ENCODE measurements around the gene WDR53.

DNA sequence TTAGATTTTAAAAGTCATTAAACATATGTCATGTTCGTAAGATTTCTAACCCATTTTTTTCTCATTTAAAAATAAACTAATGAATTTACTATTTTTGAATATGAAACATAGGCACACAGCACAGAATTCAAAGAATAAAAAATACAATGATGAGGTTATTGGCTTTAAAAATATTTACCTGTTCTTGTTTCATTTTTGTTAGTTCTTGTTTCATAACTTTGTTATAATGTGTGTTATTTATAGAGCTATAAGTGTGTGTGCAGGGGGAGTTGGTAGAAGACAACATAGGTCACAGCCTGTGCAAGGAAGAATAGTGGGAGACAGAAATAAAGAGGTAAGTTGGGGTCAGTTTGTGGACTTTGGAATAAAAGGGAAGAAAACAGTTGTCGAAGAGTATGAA, 40.3 kb upstream of the WDR53 start:
- TF ChIP-seq, protein P1, sequence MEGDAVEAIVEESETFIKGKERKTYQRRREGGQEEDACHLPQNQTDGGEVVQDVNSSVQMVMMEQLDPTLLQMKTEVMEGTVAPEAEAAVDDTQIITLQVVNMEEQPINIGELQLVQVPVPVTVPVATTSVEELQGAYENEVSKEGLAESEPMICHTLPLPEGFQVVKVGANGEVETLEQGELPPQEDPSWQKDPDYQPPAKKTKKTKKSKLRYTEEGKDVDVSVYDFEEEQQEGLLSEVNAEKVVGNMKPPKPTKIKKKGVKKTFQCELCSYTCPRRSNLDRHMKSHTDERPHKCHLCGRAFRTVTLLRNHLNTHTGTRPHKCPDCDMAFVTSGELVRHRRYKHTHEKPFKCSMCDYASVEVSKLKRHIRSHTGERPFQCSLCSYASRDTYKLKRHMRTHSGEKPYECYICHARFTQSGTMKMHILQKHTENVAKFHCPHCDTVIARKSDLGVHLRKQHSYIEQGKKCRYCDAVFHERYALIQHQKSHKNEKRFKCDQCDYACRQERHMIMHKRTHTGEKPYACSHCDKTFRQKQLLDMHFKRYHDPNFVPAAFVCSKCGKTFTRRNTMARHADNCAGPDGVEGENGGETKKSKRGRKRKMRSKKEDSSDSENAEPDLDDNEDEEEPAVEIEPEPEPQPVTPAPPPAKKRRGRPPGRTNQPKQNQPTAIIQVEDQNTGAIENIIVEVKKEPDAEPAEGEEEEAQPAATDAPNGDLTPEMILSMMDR (IDR thresholded peaks at IDR 0.05), result no peak
- TF ChIP-seq POLR2A (IDR thresholded peaks at IDR 0.05), result no peak
- no peak for TF ChIP-seq EP300 (IDR thresholded peaks at IDR 0.05)
- no peak for TF ChIP-seq POLR2AphosphoS5 (IDR thresholded peaks at IDR 0.05)

All from suprapubic skin (tissue), 4 donors.